H1 (cell line): ENCODE results near the gene PRSS50.

Experiments used
- EGR1 ChIP-seq: IDR thresholded peaks from 2 replicates; pipeline ENCODE4 v1.6.1; 2011; ENCODE audit warnings: low read depth, low read length, borderline replicate concordance
- EZH2 ChIP-seq: fragments of 200-600 bp; sonication (generic); IDR thresholded peaks from 2 replicates; pipeline ENCODE4 v1.7.1; 2012; ENCODE audit warnings: low read depth, mild to moderate bottlenecking, moderate library complexity, low read length, inconsistent platforms; ENCODE audit not compliant: severe bottlenecking
- JUND ChIP-seq: IDR thresholded peaks from 2 replicates; pipeline ENCODE4 v1.6.1; 2011; ENCODE audit warnings: mild to moderate bottlenecking, improper control_type of control experiment, low read length
- NRF1 ChIP-seq: IDR thresholded peaks from 2 replicates; pipeline ENCODE4 v1.6.1; 2011; ENCODE audit warnings: mild to moderate bottlenecking, low read depth, low read length, improper control_type of control experiment
- POLR2AphosphoS5 ChIP-seq: IDR thresholded peaks from 2 replicates; pipeline ENCODE4 v1.6.1; 2011; ENCODE audit warnings: low read depth, low read length
- SP2 ChIP-seq: IDR thresholded peaks from 2 replicates; pipeline ENCODE4 v1.6.1; 2012; ENCODE audit warnings: mild to moderate bottlenecking, low read length, inconsistent platforms
- TAF1 ChIP-seq: IDR thresholded peaks from 2 replicates; pipeline ENCODE4 v1.6.1; 2011; ENCODE audit warnings: mild to moderate bottlenecking, low read depth, low read length
- TBP ChIP-seq: IDR thresholded peaks from 2 replicates; pipeline ENCODE4 v1.6.1; 2011; ENCODE audit warnings: low read depth, low read length, improper control_type of control experiment
- TCF12 ChIP-seq: IDR thresholded peaks from 2 replicates; pipeline ENCODE4 v1.6.1; 2011; ENCODE audit warnings: low read depth, mild to moderate bottlenecking, low read length
- ZNF274 ChIP-seq: IDR thresholded peaks from 2 replicates; pipeline ENCODE4 v1.7.0; 2012; ENCODE audit warnings: low read length, borderline replicate concordance; ENCODE audit errors: extremely low read depth
- TF ChIP-seq, protein P1 (sequence below), 3 experiments: IDR thresholded peaks; 1 replicate in 2 of 3; 2 replicates in 1 of 3; pipeline versions ENCODE4 v1.5.1 to v1.6.1; 2011; ENCODE audit warnings: low read length in 3 of 3, mild to moderate bottlenecking in 3 of 3, inconsistent platforms in 2 of 3, low read depth in 1 of 3, moderate library complexity in 1 of 3; ENCODE audit not compliant: insufficient read depth in 1 of 3; ENCODE audit errors: control extremely low read depth in 1 of 3
- TF ChIP-seq, protein P2 (sequence below): IDR thresholded peaks from 2 replicates; pipeline ENCODE4 v1.6.1; 2012; ENCODE audit warnings: inconsistent platforms
- TF ChIP-seq, protein P3 (sequence below): IDR thresholded peaks from 2 replicates; pipeline ENCODE4 v1.6.1; 2011; ENCODE audit warnings: low read length, improper control_type of control experiment

DNA sequence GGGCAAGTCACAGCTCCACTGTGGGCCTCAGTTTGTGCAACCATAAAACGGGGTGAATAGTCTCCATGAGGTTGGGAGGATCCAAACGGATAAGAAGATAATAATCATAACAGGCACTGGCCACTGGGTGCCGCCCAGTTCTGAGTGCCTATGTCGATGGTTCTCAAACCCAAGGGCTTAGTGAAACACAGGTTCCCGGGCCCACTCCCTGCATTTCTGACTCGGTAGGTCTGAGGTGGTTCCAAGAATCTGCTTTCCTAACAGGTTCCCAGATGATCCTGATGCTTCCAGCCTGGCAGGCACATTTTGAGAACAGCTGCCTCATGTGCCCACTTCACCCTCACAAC, 45.3 kb downstream of the PRSS50 start:
- TF ChIP-seq, protein P1, sequence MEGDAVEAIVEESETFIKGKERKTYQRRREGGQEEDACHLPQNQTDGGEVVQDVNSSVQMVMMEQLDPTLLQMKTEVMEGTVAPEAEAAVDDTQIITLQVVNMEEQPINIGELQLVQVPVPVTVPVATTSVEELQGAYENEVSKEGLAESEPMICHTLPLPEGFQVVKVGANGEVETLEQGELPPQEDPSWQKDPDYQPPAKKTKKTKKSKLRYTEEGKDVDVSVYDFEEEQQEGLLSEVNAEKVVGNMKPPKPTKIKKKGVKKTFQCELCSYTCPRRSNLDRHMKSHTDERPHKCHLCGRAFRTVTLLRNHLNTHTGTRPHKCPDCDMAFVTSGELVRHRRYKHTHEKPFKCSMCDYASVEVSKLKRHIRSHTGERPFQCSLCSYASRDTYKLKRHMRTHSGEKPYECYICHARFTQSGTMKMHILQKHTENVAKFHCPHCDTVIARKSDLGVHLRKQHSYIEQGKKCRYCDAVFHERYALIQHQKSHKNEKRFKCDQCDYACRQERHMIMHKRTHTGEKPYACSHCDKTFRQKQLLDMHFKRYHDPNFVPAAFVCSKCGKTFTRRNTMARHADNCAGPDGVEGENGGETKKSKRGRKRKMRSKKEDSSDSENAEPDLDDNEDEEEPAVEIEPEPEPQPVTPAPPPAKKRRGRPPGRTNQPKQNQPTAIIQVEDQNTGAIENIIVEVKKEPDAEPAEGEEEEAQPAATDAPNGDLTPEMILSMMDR (IDR thresholded peaks at IDR 0.05; ENCODE audit: control extremely low read depth in 1 of 3, insufficient read depth in 1 of 3, low read depth in 1 of 3, low read length in 3 of 3), result no peak
- TF ChIP-seq, protein P2, sequence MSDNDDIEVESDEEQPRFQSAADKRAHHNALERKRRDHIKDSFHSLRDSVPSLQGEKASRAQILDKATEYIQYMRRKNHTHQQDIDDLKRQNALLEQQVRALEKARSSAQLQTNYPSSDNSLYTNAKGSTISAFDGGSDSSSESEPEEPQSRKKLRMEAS, result no peak
- TF ChIP-seq EGR1, result no peak
- no peak for TF ChIP-seq TBP
- TF ChIP-seq ZNF274, result no peak
- TF ChIP-seq, protein P3, sequence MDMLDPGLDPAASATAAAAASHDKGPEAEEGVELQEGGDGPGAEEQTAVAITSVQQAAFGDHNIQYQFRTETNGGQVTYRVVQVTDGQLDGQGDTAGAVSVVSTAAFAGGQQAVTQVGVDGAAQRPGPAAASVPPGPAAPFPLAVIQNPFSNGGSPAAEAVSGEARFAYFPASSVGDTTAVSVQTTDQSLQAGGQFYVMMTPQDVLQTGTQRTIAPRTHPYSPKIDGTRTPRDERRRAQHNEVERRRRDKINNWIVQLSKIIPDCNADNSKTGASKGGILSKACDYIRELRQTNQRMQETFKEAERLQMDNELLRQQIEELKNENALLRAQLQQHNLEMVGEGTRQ, result no peak
- TF ChIP-seq EZH2, result no peak
- TF ChIP-seq NRF1, result no peak
- TF ChIP-seq TAF1, result no peak
- no peak for TF ChIP-seq SP2
- no peak for TF ChIP-seq POLR2AphosphoS5
- no peak for TF ChIP-seq JUND
- TF ChIP-seq TCF12, result no peak
